Measurements from ENCODE around the gene WDFY2. TPM values are rescaled to one million over a fixed set of nuclear protein-coding genes. Genes with fewer than 3 reads are reported as not detected.

Gene WDFY2, protein sequence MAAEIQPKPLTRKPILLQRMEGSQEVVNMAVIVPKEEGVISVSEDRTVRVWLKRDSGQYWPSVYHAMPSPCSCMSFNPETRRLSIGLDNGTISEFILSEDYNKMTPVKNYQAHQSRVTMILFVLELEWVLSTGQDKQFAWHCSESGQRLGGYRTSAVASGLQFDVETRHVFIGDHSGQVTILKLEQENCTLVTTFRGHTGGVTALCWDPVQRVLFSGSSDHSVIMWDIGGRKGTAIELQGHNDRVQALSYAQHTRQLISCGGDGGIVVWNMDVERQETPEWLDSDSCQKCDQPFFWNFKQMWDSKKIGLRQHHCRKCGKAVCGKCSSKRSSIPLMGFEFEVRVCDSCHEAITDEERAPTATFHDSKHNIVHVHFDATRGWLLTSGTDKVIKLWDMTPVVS
- 1 to 10 TPM; 1.4 to 2.3 (median 1.9) TPM for total RNA-seq
- polyA plus RNA-seq: 1 to 10 TPM in 2 of 3 donors, under 1 TPM in 1; 0.66 to 5.3 (median 1.5) TPM
- long read RNA-seq, donor 1, full-length matches to known transcripts: 1 of 2 reads
- long read RNA-seq, donor 1, partial matches to known transcripts: 1 of 2 reads
- long read RNA-seq, donor 1, other reads (novel, unspliced or antisense): 0 of 2 reads
- long read RNA-seq, donor 2, full-length matches to known transcripts: 1 of 3 reads
- long read RNA-seq, donor 2, partial matches to known transcripts: 1 of 3 reads
- long read RNA-seq, donor 2, other reads (novel, unspliced or antisense): 1 of 3 reads

DNA sequence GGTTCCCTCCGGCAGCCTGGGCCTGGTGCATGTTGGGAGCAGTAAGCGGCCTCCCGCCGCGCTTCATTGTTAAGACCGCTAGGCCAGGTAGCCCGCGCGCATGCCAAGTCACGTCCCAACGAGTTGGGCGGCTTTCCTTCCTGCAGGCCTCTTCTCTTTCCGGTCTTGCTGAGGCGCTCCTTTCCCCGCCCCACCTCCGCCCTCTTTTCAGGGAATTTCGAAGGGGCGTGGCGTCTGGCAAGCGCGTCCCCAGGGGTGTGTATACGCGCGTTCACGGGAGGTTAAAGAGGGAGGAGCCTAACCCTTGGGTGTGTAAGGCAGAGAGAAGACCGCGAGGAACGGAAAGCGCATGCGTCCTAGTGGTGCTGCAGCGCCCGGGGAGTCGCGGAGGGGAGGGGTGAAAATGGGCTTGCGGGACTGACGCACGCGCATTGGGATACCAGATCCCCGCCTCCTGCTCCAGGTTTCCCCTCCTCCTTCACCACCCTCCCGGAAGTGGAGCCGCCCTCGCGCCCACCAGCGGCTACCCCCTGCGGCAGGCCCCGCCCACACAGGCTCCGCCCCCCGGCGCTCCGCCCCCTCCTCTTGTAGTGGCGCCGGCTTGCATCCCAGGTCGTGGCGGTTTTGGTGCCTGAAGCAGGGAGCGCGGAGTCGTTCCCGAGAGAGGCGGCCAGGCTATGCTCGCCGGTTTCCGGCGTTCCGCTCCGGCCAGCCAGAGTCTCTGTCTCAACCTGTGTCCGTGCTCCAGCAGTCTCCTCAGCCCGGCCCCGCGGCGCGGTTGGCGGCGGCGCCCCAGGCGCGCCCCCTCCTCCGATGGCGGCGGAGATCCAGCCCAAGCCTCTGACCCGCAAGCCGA, at the start of gene WDFY2:
WDFY2 (plus strand) TSS at position 588 of the 856 bp plus-strand sequence; CDS start at position 814, 226 bp downstream.
- H3K27ac ChIP-seq: peak within 1 kb of the TSS; percentile 84
- H3K27me3 ChIP-seq (ENCODE audit: insufficient read depth in 3 of 3, low read length in 2 of 3): no peaks in the 10 kb centered on the region
- H3K9me3 ChIP-seq: no peaks in the 10 kb centered on the region
- no peak for TF ChIP-seq CTCF (IDR thresholded peaks at IDR 0.05)
- intact Hi-C loops (cut with DNase I): loop anchor here (2.0 to 10.0 kb wide), 4 partner anchors 129 to 1789 kb away; partner anchors contain the start of genes DHRS12 (in 2 of the 2) and KPNA3 (in 1 of the 2)
- ATAC-seq (peak; percentile 94 to 96 (median 95)), DNase-seq (peak; percentile 99 to 100)
- WGBS, 3 donors: 1% methylated on average over 47 to 81 of the region's 81 CpGs
- H3K4me3 ChIP-seq: peak within 1 kb of the TSS; percentile 83
- H3K4me1 ChIP-seq: peaks cover 12% of the 10 kb centered on the region
- H3K36me3 ChIP-seq (ENCODE audit: insufficient read depth in 1 of 2, low read depth in 1 of 2): no peaks in the 10 kb centered on the region

DNA sequence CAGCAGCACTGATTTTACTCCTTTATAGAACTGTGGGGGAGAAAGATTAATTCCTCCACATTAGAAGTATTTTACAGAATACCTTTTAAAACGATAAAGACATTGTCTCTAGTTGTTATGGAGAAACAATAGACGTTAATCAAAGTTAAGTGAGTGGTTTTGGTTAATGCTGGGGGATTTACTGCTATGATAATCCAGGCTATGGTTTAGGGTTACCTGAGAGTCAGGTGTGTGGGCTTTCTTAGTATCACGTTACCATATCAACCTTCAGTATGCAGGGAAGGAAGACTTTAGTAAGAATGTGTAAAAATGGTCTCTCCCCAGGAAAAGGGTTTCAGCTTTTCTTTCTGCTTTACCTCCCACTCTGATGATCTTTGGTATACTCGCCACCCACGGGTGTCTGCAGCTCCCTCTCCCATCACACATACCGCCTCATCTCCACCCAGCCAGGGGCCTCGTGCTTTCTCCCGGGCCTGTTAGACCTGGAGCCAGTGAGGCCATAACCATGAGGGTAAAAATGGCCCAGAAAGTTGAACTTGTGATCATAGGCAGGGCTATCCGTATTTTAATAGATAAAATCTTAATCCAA, 45.6 kb upstream of the WDFY2 start:
- Histone ChIP-seq H3K27me3 (ENCODE audit: insufficient read depth in 3 of 3, low read length in 2 of 3) (no peaks in the 10 kb centered on the region), H3K4me1 (no peaks in the 10 kb centered on the region), H3K36me3 (ENCODE audit: insufficient read depth in 1 of 2, low read depth in 1 of 2) (no peaks in the 10 kb centered on the region), H3K27ac (no peak overlapping the region), H3K4me3 (no peak overlapping the region), H3K9me3 (no peaks in the 10 kb centered on the region)
- TF ChIP-seq CTCF (IDR thresholded peaks at IDR 0.05): no peak
- DNase-seq (no peak), ATAC-seq (no peak)
- intact Hi-C loops (cut with DNase I): no loop called here
- WGBS, 3 donors: 36 to 58% (median 44%) methylated on average over 9 of the region's 9 CpGs

DNA sequence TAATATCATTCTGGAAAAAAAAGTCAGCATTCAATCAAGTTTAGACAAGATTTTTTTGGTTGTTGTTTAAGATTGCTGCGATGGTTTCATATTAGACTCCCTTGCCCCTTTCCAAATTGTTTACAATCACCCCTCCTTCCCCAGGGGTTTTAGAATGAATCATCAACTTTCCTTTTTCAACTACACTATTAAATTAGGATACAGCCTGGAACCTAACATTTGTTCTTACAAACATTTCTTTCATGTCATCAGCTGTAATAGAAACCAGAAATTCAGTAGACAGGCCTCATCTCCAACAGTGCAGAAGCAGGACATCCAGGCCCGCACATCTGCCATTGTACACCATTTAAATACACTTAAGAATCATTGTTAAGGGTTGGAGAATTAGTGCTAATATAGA, 44.4 kb upstream of the WDFY2 start:
- Histone ChIP-seq H3K27ac (no peak overlapping the region), H3K9me3 (no peaks in the 10 kb centered on the region), H3K4me3 (no peak overlapping the region), H3K36me3 (ENCODE audit: insufficient read depth in 1 of 2, low read depth in 1 of 2) (no peaks in the 10 kb centered on the region), H3K4me1 (no peaks in the 10 kb centered on the region), H3K27me3 (ENCODE audit: insufficient read depth in 3 of 3, low read length in 2 of 3) (no peaks in the 10 kb centered on the region)
- TF ChIP-seq CTCF (IDR thresholded peaks at IDR 0.05): no peak
- intact Hi-C loops (cut with DNase I): no loop called here
- WGBS, 3 donors: 26 to 46% (median 31%) methylated on average over 2 of the region's 2 CpGs
- ATAC-seq (no peak), DNase-seq (no peak)

GRCh38 chr13:51541037-51541436, 43.2 kb upstream of the WDFY2 start:
- H3K36me3 ChIP-seq (ENCODE audit: insufficient read depth in 1 of 2, low read depth in 1 of 2): no peaks in the 10 kb centered on the region
- H3K4me3 ChIP-seq: no peak overlapping the region
- no peak for TF ChIP-seq CTCF (IDR thresholded peaks at IDR 0.05)
- intact Hi-C loops (cut with DNase I): no loop called here
- no peak for DNase-seq
- no peaks in the 10 kb centered on the region for H3K27me3 ChIP-seq (ENCODE audit: insufficient read depth in 3 of 3, low read length in 2 of 3)
- WGBS, 3 donors: 84 to 86% (median 85%) methylated on average over 3 of the region's 3 CpGs
- H3K9me3 ChIP-seq: no peaks in the 10 kb centered on the region
- ATAC-seq: no peak
- no peak overlapping the region for H3K27ac ChIP-seq
- H3K4me1 ChIP-seq: no peaks in the 10 kb centered on the region

All from psoas muscle (tissue), 8 donors.